Measurements from ENCODE around the gene PRKAG1.

DNA sequence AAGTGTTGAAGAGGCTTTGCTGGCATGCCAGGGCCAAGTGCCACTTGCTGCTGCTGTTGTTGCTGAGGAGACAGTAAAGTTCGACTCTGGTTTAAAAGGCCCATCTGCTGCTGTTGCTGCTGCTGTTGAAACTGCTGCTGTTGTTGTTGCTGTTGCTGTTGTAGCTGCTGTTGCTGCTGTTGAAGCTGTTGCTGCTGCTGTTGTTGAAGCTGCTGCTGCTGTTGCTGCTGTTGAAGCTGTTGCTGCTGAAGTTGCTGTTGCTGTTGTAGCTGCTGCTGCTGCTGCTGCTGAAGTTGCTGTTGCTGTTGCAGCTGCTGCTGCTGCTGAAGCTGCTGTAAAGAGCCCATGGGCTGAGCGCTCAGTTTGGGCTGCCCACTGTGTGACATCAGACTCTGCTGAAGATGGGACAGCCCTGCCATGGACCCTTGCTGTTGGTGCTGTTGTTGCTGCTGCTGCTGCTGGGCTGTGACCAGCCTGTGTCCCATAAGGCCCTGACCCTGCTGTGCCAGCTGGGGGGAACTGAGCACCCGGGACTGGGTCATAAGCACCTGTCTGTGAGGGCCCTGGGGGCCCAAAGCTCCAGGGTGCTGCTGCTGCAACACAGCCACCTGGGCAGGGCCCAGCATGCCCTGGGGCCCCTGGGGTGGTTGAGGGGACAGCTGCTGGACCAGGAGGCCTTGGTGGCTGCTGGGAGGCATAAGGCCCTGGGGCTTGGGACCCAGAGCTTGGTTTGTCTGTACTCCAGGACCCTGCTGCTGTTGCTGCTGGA lies 14.3 kb upstream of the PRKAG1 start:
- no peak for TF ChIP-seq CTCF (IDR thresholded peaks at IDR 0.05; ENCODE audit: low read depth, low read length, missing input control)
- no peak for TF ChIP-seq FOXA2 (IDR thresholded peaks at IDR 0.05)
- no peak for TF ChIP-seq REST (IDR thresholded peaks at IDR 0.05)

Measured in liver (tissue), 2 donors.